NB4 (cell line): ENCODE measurements around the gene TRA2A.

Source experiments
- POLR2A ChIP-seq: IDR thresholded peaks from 2 replicates; pipeline ENCODE4 v1.6.1; 2011; ENCODE audit warnings: mild to moderate bottlenecking; ENCODE audit not compliant: insufficient read length; ENCODE audit errors: extremely low read depth
- TF ChIP-seq, protein P1 (sequence below): IDR thresholded peaks from one replicate; pipeline ENCODE4 v1.5.1; 2012; ENCODE audit warnings: low read depth, low read length

DNA sequence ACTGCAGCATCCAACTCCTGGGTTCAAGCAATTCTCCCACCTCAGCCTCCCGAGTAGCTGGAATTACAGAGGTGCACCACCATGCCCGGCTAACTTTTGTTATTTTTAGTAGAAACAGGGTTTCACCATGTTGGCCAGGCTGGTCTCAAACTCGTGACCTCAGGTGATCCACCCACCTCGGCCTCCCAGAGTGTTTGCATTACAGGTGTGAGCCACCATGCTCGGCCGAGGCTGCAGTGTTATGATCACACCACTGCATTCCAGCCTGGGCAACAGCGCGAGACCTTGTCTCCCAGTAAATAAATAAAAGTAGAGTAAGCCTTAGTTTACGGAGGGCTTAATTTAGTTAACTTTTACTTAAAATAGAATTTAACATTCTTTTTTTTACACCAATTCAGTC is 37.8 kb downstream of the TRA2A start:
- TF ChIP-seq, protein P1, sequence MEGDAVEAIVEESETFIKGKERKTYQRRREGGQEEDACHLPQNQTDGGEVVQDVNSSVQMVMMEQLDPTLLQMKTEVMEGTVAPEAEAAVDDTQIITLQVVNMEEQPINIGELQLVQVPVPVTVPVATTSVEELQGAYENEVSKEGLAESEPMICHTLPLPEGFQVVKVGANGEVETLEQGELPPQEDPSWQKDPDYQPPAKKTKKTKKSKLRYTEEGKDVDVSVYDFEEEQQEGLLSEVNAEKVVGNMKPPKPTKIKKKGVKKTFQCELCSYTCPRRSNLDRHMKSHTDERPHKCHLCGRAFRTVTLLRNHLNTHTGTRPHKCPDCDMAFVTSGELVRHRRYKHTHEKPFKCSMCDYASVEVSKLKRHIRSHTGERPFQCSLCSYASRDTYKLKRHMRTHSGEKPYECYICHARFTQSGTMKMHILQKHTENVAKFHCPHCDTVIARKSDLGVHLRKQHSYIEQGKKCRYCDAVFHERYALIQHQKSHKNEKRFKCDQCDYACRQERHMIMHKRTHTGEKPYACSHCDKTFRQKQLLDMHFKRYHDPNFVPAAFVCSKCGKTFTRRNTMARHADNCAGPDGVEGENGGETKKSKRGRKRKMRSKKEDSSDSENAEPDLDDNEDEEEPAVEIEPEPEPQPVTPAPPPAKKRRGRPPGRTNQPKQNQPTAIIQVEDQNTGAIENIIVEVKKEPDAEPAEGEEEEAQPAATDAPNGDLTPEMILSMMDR, result no peak
- TF ChIP-seq POLR2A, result no peak
